Astrocyte (in vitro differentiated cells and primary cell): Measurements from ENCODE around the gene TMF1. TPM values are rescaled to one million over a fixed set of nuclear protein-coding genes. Genes with fewer than 3 reads are reported as not detected.
A peak's percentile ranks its signal among the peaks of the same experiment; 100 is the strongest.

Source experiments
- DNase-seq: peaks from one replicate; pipeline ENCODE4 v3.0.0-alpha.2; 2010; ENCODE audit warnings: low read depth
- FAIRE-seq: peaks from 2 replicates; lab custom pipeline; 2011; peaks lifted over from hg19 to GRCh38; lab: Jason Lieb, UNC
- H2AFZ ChIP-seq: 2 replicates; pipeline ENCODE4 v1.6.0; 2012; ENCODE audit warnings: low read depth, low read length, inconsistent platforms
- H3K27ac ChIP-seq: 2 replicates; pipeline ENCODE4 v1.5.1; 2011; ENCODE audit warnings: low read depth, low read length, inconsistent platforms
- H3K27me3 ChIP-seq: 2 replicates; pipeline ENCODE4 v1.6.0; 2011; ENCODE audit warnings: low read length, inconsistent platforms; ENCODE audit not compliant: insufficient read depth
- H3K36me3 ChIP-seq: 2 replicates; pipeline ENCODE4 v1.5.1; 2011; ENCODE audit warnings: low read length, inconsistent platforms; ENCODE audit not compliant: insufficient read depth
- H3K4me1 ChIP-seq: 2 replicates; pipeline ENCODE4 v1.5.1; 2011; ENCODE audit warnings: low read length, inconsistent platforms; ENCODE audit not compliant: insufficient read depth
- H3K4me2 ChIP-seq: 2 replicates; pipeline ENCODE4 v1.6.0; 2012; ENCODE audit warnings: low read length, inconsistent platforms
- H3K4me3 ChIP-seq: 2 replicates; pipeline ENCODE4 v1.5.1; 2011; ENCODE audit warnings: low read depth, mild to moderate bottlenecking, low read length, inconsistent platforms; ENCODE audit not compliant: insufficient read depth
- H3K79me2 ChIP-seq: 2 replicates; pipeline ENCODE4 v1.6.0; 2012; ENCODE audit warnings: mild to moderate bottlenecking, low read length, inconsistent platforms; ENCODE audit not compliant: insufficient read depth
- H3K9ac ChIP-seq: 2 replicates; pipeline ENCODE4 v1.6.0; 2012; ENCODE audit warnings: mild to moderate bottlenecking, low read length, inconsistent platforms
- H3K9me3 ChIP-seq: 2 replicates; pipeline ENCODE4 v1.5.1; 2012; ENCODE audit warnings: low read depth, mild to moderate bottlenecking, low read length, inconsistent platforms; ENCODE audit not compliant: insufficient read depth
- H4K20me1 ChIP-seq: 2 replicates; pipeline ENCODE4 v1.6.0; 2012; ENCODE audit warnings: low read length, inconsistent platforms; ENCODE audit not compliant: insufficient read depth
- H3K27ac Mint-ChIP-seq: one replicate; pipeline ENCODE4 v1.8.0; 2021; ENCODE audit warnings: mild to moderate bottlenecking, mixed read lengths; ENCODE audit not compliant: unreplicated experiment
- H3K27me3 Mint-ChIP-seq: one replicate; pipeline ENCODE4 v1.8.0; 2021; ENCODE audit warnings: low read depth, mixed read lengths; ENCODE audit not compliant: unreplicated experiment
- H3K36me3 Mint-ChIP-seq: one replicate; pipeline ENCODE4 v1.8.0; 2021; ENCODE audit warnings: low read depth, mixed read lengths; ENCODE audit not compliant: unreplicated experiment
- H3K4me1 Mint-ChIP-seq: one replicate; pipeline ENCODE4 v1.8.0; 2021; ENCODE audit warnings: low read depth, mixed read lengths; ENCODE audit not compliant: unreplicated experiment
- H3K4me3 Mint-ChIP-seq: one replicate; pipeline ENCODE4 v1.8.0; 2021; ENCODE audit warnings: mild to moderate bottlenecking, moderate library complexity, mixed read lengths; ENCODE audit not compliant: unreplicated experiment
- H3K9me3 Mint-ChIP-seq: one replicate; pipeline ENCODE4 v1.8.0; 2021; ENCODE audit warnings: mild to moderate bottlenecking, mixed read lengths; ENCODE audit not compliant: unreplicated experiment
- CTCF ChIP-seq: IDR thresholded peaks from 2 replicates; pipeline ENCODE4 v1.5.1; 2011; ENCODE audit warnings: low read depth, mild to moderate bottlenecking, inconsistent platforms, low read length, moderate library complexity; ENCODE audit not compliant: insufficient read depth
- EZH2 ChIP-seq: IDR thresholded peaks from 2 replicates; pipeline ENCODE4 v1.6.1; 2012; ENCODE audit warnings: mild to moderate bottlenecking, low read length, inconsistent platforms; ENCODE audit not compliant: insufficient read depth
- total RNA-seq: library from RNA; stranded (reverse); gene quantifications from 2 replicates; pipeline ENCODE4 v1.2.1, GENCODE V29; 2021

The TMF1 gene
- total RNA-seq, 1 donor from 2014 or later = 46.8 TPM

- Histone ChIP-seq H3K4me1 (peaks cover 61% of the 10 kb centered on the region), H3K4me3 (peak overlapping the region; percentile 16), H3K79me2 (peaks cover 67% of the 10 kb centered on the region), H3K27me3 (no peaks in the 10 kb centered on the region), H3K9me3 (no peaks in the 10 kb centered on the region), H4K20me1 (peaks cover 47% of the 10 kb centered on the region), H3K4me2 (peak overlapping the region; percentile 89), H3K36me3 (no peaks in the 10 kb centered on the region), H3K9ac (no peak overlapping the region), H3K27ac (no peak overlapping the region), H2AFZ (no peak overlapping the region)
- Mint-ChIP-seq H3K9me3 (no peaks in the 10 kb centered on the region), H3K27me3 (no peaks in the 10 kb centered on the region), H3K4me1 (peaks cover 50% of the 10 kb centered on the region), H3K27ac (peak overlapping the region; percentile 66), H3K36me3 (peaks cover 4% of the 10 kb centered on the region), H3K4me3 (peak overlapping the region; percentile 74)
- TF ChIP-seq CTCF (no peak), EZH2 (no peak)
- FAIRE-seq (no peak), DNase-seq (no peak)
Observed at GRCh38 chr3:69087030-69087791, 35.1 kb upstream of the TMF1 start.

- FAIRE-seq (peak; percentile 56), DNase-seq (peak; percentile 92)
- H4K20me1 ChIP-seq = peaks cover 36% of the 10 kb centered on the region
- peak overlapping the region; percentile 52 for H2AFZ ChIP-seq
- Mint-ChIP-seq H3K4me3 (peak overlapping the region; percentile 97), H3K4me1 (peaks cover 55% of the 10 kb centered on the region), H3K9me3 (no peaks in the 10 kb centered on the region), H3K27ac (peak overlapping the region; percentile 95), H3K27me3 (no peaks in the 10 kb centered on the region), H3K36me3 (peaks cover 4% of the 10 kb centered on the region)
- TF ChIP-seq EZH2 = no peak
- no peak for TF ChIP-seq CTCF
- H3K79me2 ChIP-seq = peaks cover 56% of the 10 kb centered on the region
- no peaks in the 10 kb centered on the region for H3K27me3 ChIP-seq
- no peaks in the 10 kb centered on the region for H3K9me3 ChIP-seq
- no peaks in the 10 kb centered on the region for H3K36me3 ChIP-seq
- peak overlapping the region; percentile 89 for H3K4me2 ChIP-seq
- H3K27ac ChIP-seq = peak overlapping the region; percentile 92
- H3K9ac ChIP-seq = peak overlapping the region; percentile 94
- H3K4me3 ChIP-seq = peak overlapping the region; percentile 98
- H3K4me1 ChIP-seq = peaks cover 63% of the 10 kb centered on the region
Observed at GRCh38 chr3:69085833-69086722, 33.9 kb upstream of the TMF1 start.
